ENCODE data around the gene KIF1B. TPM values are rescaled to one million over a fixed set of nuclear protein-coding genes. Genes with fewer than 3 reads are reported as not detected.

Gene KIF1B
- total and polyA plus RNA-seq, 4 donors, result 8.4 to 40.9 (median 8.9) TPM

GRCh38 chr1:10428984-10429383 lies 218.6 kb downstream of the KIF1B start (continued):
- TF ChIP-seq CTCF (IDR thresholded peaks at IDR 0.05; ENCODE audit: low read depth, low read length, missing input control), result no peak

- WGBS, result 28% methylated on average over 16 of the region's 16 CpGs
- peak overlapping the region in 2 of 3 donors; percentile 40 to 65 for H3K4me3 ChIP-seq (ENCODE audit: low read depth in 1 of 3, low read length in 3 of 3)
Observed at GRCh38 chr1:10429868-10430215, 219.5 kb downstream of the KIF1B start.

GRCh38 chr1:10430216-10431069 lies 220.1 kb downstream of the KIF1B start, which contains the start of gene CENPS:
TSS of gene CENPS (plus strand) at chr1:10430433. CDS start at chr1:10430518, 85 bp downstream.
- DNase-seq (ENCODE audit: low spot score), result peak; percentile 90
- under 1% methylated on average over 95 of the region's 95 CpGs for WGBS
- H3K4me3 ChIP-seq (ENCODE audit: low read depth in 1 of 3, low read length in 3 of 3), result peak within 1 kb of the TSS; percentile 65 to 90 (median 82)
- H3K27me3 ChIP-seq (ENCODE audit: control insufficient read depth in 4 of 4, insufficient read depth in 4 of 4, low read length in 3 of 4), result no peaks in the 10 kb centered on the region
- H3K9ac ChIP-seq (ENCODE audit: low read depth in 1 of 2, low read length in 2 of 2), result peak within 1 kb of the TSS; percentile 32 to 39
- H3K4me1 ChIP-seq (ENCODE audit: control insufficient read depth in 4 of 4, insufficient read depth in 4 of 4, low read length in 3 of 4), result peaks cover 2 to 22% (median 13%) of the 10 kb centered on the region in 4 donors
- H3K27ac ChIP-seq (ENCODE audit: low read depth in 1 of 2, low read length in 2 of 2), result no peak within 1 kb of the TSS
- H3K9me3 ChIP-seq (ENCODE audit: control insufficient read depth in 4 of 4, low read length in 3 of 4), result no peaks in the 10 kb centered on the region
- H3K36me3 ChIP-seq (ENCODE audit: control insufficient read depth in 4 of 4, insufficient read depth in 3 of 4, low read depth in 1 of 4, low read length in 3 of 4), result peaks cover 0 to 2% (median under 1%) of the 10 kb centered on the region in 4 donors
- TF ChIP-seq CTCF (IDR thresholded peaks at IDR 0.05; ENCODE audit: low read depth, low read length, missing input control) (peak; percentile 96), REST (IDR thresholded peaks at IDR 0.05) (peak; percentile 9), MAX (IDR thresholded peaks at IDR 0.05) (no peak), HNF4A (conservative IDR thresholded peaks at IDR 0.05) (peak in 1 of 2 donors; percentile 15), RAD21 (IDR thresholded peaks at IDR 0.05) (peak; percentile 60 to 72)

More at GRCh38 chr1:10429868-10430215, 219.5 kb downstream of the KIF1B start:
- Histone ChIP-seq H3K9ac (ENCODE audit: low read depth in 1 of 2, low read length in 2 of 2) (no peak overlapping the region), H3K9me3 (ENCODE audit: control insufficient read depth in 4 of 4, low read length in 3 of 4) (no peaks in the 10 kb centered on the region), H3K36me3 (ENCODE audit: control insufficient read depth in 4 of 4, insufficient read depth in 3 of 4, low read depth in 1 of 4, low read length in 3 of 4) (peaks cover 0 to 2% (median under 1%) of the 10 kb centered on the region in 4 donors), H3K27me3 (ENCODE audit: control insufficient read depth in 4 of 4, insufficient read depth in 4 of 4, low read length in 3 of 4) (no peaks in the 10 kb centered on the region), H3K4me1 (ENCODE audit: control insufficient read depth in 4 of 4, insufficient read depth in 4 of 4, low read length in 3 of 4) (peaks cover 2 to 22% (median 13%) of the 10 kb centered on the region in 4 donors), H3K27ac (ENCODE audit: low read depth in 1 of 2, low read length in 2 of 2) (no peak overlapping the region)
- TF ChIP-seq ATF3 (IDR thresholded peaks at IDR 0.05), result no peak
- TF ChIP-seq MAX (IDR thresholded peaks at IDR 0.05), result no peak
- no peak for TF ChIP-seq RAD21 (IDR thresholded peaks at IDR 0.05)
- TF ChIP-seq YY1 (IDR thresholded peaks at IDR 0.05), result no peak
- TF ChIP-seq ZBTB33 (IDR thresholded peaks at IDR 0.05), result no peak
- no peak for TF ChIP-seq NR2F2 (IDR thresholded peaks at IDR 0.05)
- TF ChIP-seq HNF4A (conservative IDR thresholded peaks at IDR 0.05), result no peak
- TF ChIP-seq TAF1 (conservative IDR thresholded peaks at IDR 0.05), result no peak
- no peak for TF ChIP-seq JUND (IDR thresholded peaks at IDR 0.05)
- TF ChIP-seq EGR1 (IDR thresholded peaks at IDR 0.05; ENCODE audit: low read depth in 2 of 2), result no peak
- no peak for TF ChIP-seq FOXA1 (IDR thresholded peaks at IDR 0.05)
- no peak for DNase-seq (ENCODE audit: low spot score)

Data from liver (tissue), 9 donors.